ENCODE results near the gene MRPL37. TPM values are rescaled to one million over a fixed set of nuclear protein-coding genes. Genes with fewer than 3 reads are reported as not detected.

The MRPL37 gene
- total RNA-seq, 2 experiments from 2014 or later = 107 to 126 TPM

GRCh38 chr1:54215523-54215922 lies 15.6 kb downstream of the MRPL37 start:
- H3K27ac ChIP-seq (ENCODE audit: low read depth, low read length, poor library complexity, severe bottlenecking) = no peak overlapping the region
- H3K4me3 ChIP-seq (ENCODE audit: low read depth, low read length, poor library complexity, severe bottlenecking) = no peak overlapping the region
- no peaks in the 10 kb centered on the region for H3K9me2 ChIP-seq (ENCODE audit: insufficient read depth, low read length)
- intact Hi-C loops (cut with micrococcal nuclease; ENCODE audit: unreplicated experiment) = no loop called here
- POLR2A ChIA-PET = interaction anchor here (1.2 kb wide), 1 partner anchor 15 kb away, joined by 3 read pairs; the partner anchor contains the start of genes CYB5RL and MRPL37
- DNase-seq (ENCODE audit: low spot score) = no peak
- H3K4me1 ChIP-seq (ENCODE audit: insufficient read depth, low read length, poor library complexity, severe bottlenecking) = no peaks in the 10 kb centered on the region
- no peaks in the 10 kb centered on the region for H3K9me3 ChIP-seq (ENCODE audit: low read length)
- BruUV-seq (replicated peaks) = no TSS peak
- H3K79me2 ChIP-seq (ENCODE audit: insufficient read depth, low read depth, low read length) = no peaks in the 10 kb centered on the region
- H3K36me3 ChIP-seq (ENCODE audit: insufficient read depth, low read length) = peaks cover 98% of the 10 kb centered on the region
- no peak overlapping the region for H2AFZ ChIP-seq (ENCODE audit: low read length)
- CTCF ChIA-PET (ENCODE audit: unreplicated experiment) = no interaction called here
- no peak overlapping the region for H3K4me2 ChIP-seq (ENCODE audit: low read length)
- TF ChIP-seq EZH2phosphoT487 (IDR thresholded peaks at IDR 0.05; ENCODE audit: borderline replicate concordance, low read depth, low read length) (no peak), CTCF (conservative IDR thresholded peaks at IDR 0.05; ENCODE audit: low read length) (no peak)
- H4K20me1 ChIP-seq (ENCODE audit: insufficient read depth, low read length) = no peaks in the 10 kb centered on the region

GRCh38 chr1:54218883-54219687 lies 19.1 kb downstream of the MRPL37 start:
- Histone ChIP-seq H3K9me3 (ENCODE audit: low read length) (no peaks in the 10 kb centered on the region), H3K4me1 (ENCODE audit: insufficient read depth, low read length, poor library complexity, severe bottlenecking) (no peaks in the 10 kb centered on the region), H4K20me1 (ENCODE audit: insufficient read depth, low read length) (no peaks in the 10 kb centered on the region), H3K4me3 (ENCODE audit: low read depth, low read length, poor library complexity, severe bottlenecking) (no peak overlapping the region), H3K79me2 (ENCODE audit: insufficient read depth, low read depth, low read length) (no peaks in the 10 kb centered on the region), H3K27ac (ENCODE audit: low read depth, low read length, poor library complexity, severe bottlenecking) (no peak overlapping the region), H3K9me2 (ENCODE audit: insufficient read depth, low read length) (no peaks in the 10 kb centered on the region), H2AFZ (ENCODE audit: low read length) (no peak overlapping the region), H3K36me3 (ENCODE audit: insufficient read depth, low read length) (peaks cover 69% of the 10 kb centered on the region), H3K4me2 (ENCODE audit: low read length) (no peak overlapping the region)
- BruUV-seq (replicated peaks) = no TSS peak
- POLR2A ChIA-PET = no interaction called here
- intact Hi-C loops (cut with micrococcal nuclease; ENCODE audit: unreplicated experiment) = no loop called here
- CTCF ChIA-PET (ENCODE audit: unreplicated experiment) = no interaction called here
- no peak for DNase-seq (ENCODE audit: low spot score)
- TF ChIP-seq EZH2phosphoT487 (IDR thresholded peaks at IDR 0.05; ENCODE audit: borderline replicate concordance, low read depth, low read length) = no peak
- no peak for TF ChIP-seq CTCF (conservative IDR thresholded peaks at IDR 0.05; ENCODE audit: low read length)

GRCh38 chr1:54219688-54220003 lies 19.7 kb downstream of the MRPL37 start:
- ChIA-PET POLR2A (no interaction called here), CTCF (ENCODE audit: unreplicated experiment) (no interaction called here)
- peaks cover 64% of the 10 kb centered on the region for H3K36me3 ChIP-seq (ENCODE audit: insufficient read depth, low read length)
- H3K4me1 ChIP-seq (ENCODE audit: insufficient read depth, low read length, poor library complexity, severe bottlenecking) = no peaks in the 10 kb centered on the region
- H2AFZ ChIP-seq (ENCODE audit: low read length) = no peak overlapping the region
- H3K9me2 ChIP-seq (ENCODE audit: insufficient read depth, low read length) = no peaks in the 10 kb centered on the region
- H3K4me3 ChIP-seq (ENCODE audit: low read depth, low read length, poor library complexity, severe bottlenecking) = no peak overlapping the region
- DNase-seq (ENCODE audit: low spot score) = no peak
- BruUV-seq (replicated peaks) = no TSS peak
- H3K9me3 ChIP-seq (ENCODE audit: low read length) = no peaks in the 10 kb centered on the region
- intact Hi-C loops (cut with micrococcal nuclease; ENCODE audit: unreplicated experiment) = no loop called here
- no peaks in the 10 kb centered on the region for H3K79me2 ChIP-seq (ENCODE audit: insufficient read depth, low read depth, low read length)
- H3K4me2 ChIP-seq (ENCODE audit: low read length) = no peak overlapping the region
- TF ChIP-seq EZH2phosphoT487 (IDR thresholded peaks at IDR 0.05; ENCODE audit: borderline replicate concordance, low read depth, low read length) = no peak
- no peak for TF ChIP-seq CTCF (conservative IDR thresholded peaks at IDR 0.05; ENCODE audit: low read length)
- no peaks in the 10 kb centered on the region for H4K20me1 ChIP-seq (ENCODE audit: insufficient read depth, low read length)
- H3K27ac ChIP-seq (ENCODE audit: low read depth, low read length, poor library complexity, severe bottlenecking) = no peak overlapping the region

All from OCI-LY7 (cell line).